Esophagus muscularis mucosa (tissue), 4 donors: ENCODE results near the gene ITGB6.

Experiments used
- CTCF ChIP-seq, 3 experiments: fragments of 200-600 bp in 2 of 3; fragments of 450-650 bp in 1 of 3; sonication (generic) in 2 of 3; IDR thresholded peaks; one replicate each; pipeline ENCODE4 v1.5.1; 2017 to 2019; ENCODE audit warnings: antibody characterized with exemption in 3 of 3, mild to moderate bottlenecking in 2 of 3, moderate library complexity in 1 of 3
- EP300 ChIP-seq: sonication (generic); formaldehyde crosslinking; IDR thresholded peaks from one replicate; pipeline ENCODE4 v1.6.1; 2017; ENCODE audit warnings: antibody characterized with exemption
- POLR2A ChIP-seq: fragments of 450-650 bp; IDR thresholded peaks from one replicate; pipeline ENCODE4 v1.6.1; 2017; ENCODE audit warnings: antibody characterized with exemption, moderate library complexity, mild to moderate bottlenecking, low read depth
- POLR2AphosphoS5 ChIP-seq, 2 donors: sonication (generic); formaldehyde crosslinking; IDR thresholded peaks; one replicate each; pipeline ENCODE4 v1.6.1; 2017; ENCODE audit warnings: antibody characterized with exemption in 2 of 2

- TF ChIP-seq POLR2AphosphoS5 (IDR thresholded peaks at IDR 0.05) (no peak), POLR2A (no peak), EP300 (no peak), CTCF (IDR thresholded peaks at IDR 0.05) (no peak)
Measured at GRCh38 chr2:160194351-160194750, 5.7 kb downstream of the ITGB6 start.
